ENCODE measurements around the gene ZNF407.

GRCh38 chr18:74914648-74915047, 317.0 kb downstream of the ZNF407 start:
- TF ChIP-seq CTCF (IDR thresholded peaks at IDR 0.05) = no peak
- no peak for TF ChIP-seq POLR2A (IDR thresholded peaks at IDR 0.05)
- no peak for TF ChIP-seq POLR2AphosphoS5 (IDR thresholded peaks at IDR 0.05)
